Glutamatergic neuron (in vitro differentiated cells): ENCODE results near the gene SPSB2. TPM values are rescaled to one million over a fixed set of nuclear protein-coding genes. Genes with fewer than 3 reads are reported as not detected.

Experiments
- DNase-seq: peaks from one replicate; pipeline ENCODE4 v3.0.0; 2022
- H3K27ac Mint-ChIP-seq: one replicate; pipeline ENCODE4 v1.8.0; 2020; ENCODE audit warnings: mild to moderate bottlenecking, mixed read lengths, inconsistent platforms; ENCODE audit not compliant: unreplicated experiment
- H3K27me3 Mint-ChIP-seq: one replicate; pipeline ENCODE4 v1.8.0; 2020; ENCODE audit warnings: mild to moderate bottlenecking, moderate library complexity, mixed read lengths, inconsistent platforms; ENCODE audit not compliant: unreplicated experiment
- H3K36me3 Mint-ChIP-seq: one replicate; pipeline ENCODE4 v1.8.0; 2020; ENCODE audit warnings: mild to moderate bottlenecking, mixed read lengths, inconsistent platforms; ENCODE audit not compliant: unreplicated experiment
- H3K4me1 Mint-ChIP-seq: one replicate; pipeline ENCODE4 v1.8.0; 2020; ENCODE audit warnings: mild to moderate bottlenecking, low read depth, mixed read lengths, inconsistent platforms; ENCODE audit not compliant: unreplicated experiment
- H3K4me3 Mint-ChIP-seq: one replicate; pipeline ENCODE4 v1.8.0; 2020; ENCODE audit warnings: mild to moderate bottlenecking, mixed read lengths, inconsistent platforms; ENCODE audit not compliant: unreplicated experiment
- H3K9me3 Mint-ChIP-seq: one replicate; pipeline ENCODE4 v1.8.0; 2020; ENCODE audit warnings: mild to moderate bottlenecking, moderate library complexity, mixed read lengths, inconsistent platforms; ENCODE audit not compliant: unreplicated experiment
- total RNA-seq: library from RNA; stranded (reverse); fragmentation: NEBNext Ultra II Directional; extraction: Animal tissue kit (Norgen Biotek cat#: 25700); gene quantifications from one replicate; pipeline ENCODE4 v1.2.1, GENCODE V29; 2021; ENCODE audit not compliant: unreplicated experiment
- TF ChIP-seq, protein P1 (sequence below): fragments of 200-600 bp; sonication (generic); IDR thresholded peaks from one replicate; pipeline ENCODE4 v1.5.0; 2021; ENCODE audit not compliant: partially characterized antibody, unreplicated experiment

The SPSB2 gene
- total RNA-seq, 1 donor from 2014 or later, result 4.3 TPM

DNA sequence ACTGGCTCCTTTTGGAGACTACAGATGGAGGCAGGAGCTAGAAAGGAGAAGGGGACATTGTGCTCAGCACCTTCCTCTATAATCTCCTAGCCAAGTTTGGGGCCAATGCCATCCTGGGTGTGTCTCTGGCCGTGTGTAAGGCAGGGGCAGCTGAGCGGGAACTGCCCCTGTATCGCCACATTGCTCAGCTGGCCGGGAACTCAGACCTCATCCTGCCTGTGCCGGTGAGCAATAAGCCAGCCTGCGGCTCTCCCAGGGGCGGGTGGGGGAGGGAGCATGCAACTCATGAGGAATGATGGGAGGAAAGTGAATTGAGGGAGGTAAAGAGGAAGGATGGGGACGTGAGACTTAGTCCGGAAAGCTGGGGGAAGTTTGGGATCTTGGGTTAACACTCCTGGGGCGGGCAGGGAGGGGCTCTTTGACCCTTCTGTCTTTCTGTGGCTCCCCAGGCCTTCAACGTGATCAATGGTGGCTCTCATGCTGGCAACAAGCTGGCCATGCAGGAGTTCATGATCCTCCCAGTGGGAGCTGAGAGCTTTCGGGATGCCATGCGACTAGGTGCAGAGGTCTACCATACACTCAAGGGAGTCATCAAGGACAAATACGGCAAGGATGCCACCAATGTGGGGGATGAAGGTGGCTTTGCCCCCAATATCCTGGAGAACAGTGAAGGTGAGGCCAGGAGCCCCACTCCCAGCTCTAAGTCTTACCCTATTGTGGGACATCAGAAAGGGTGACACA, 44.6 kb upstream of the SPSB2 start:
- Mint-ChIP-seq H3K36me3 (peaks cover 5% of the 10 kb centered on the region), H3K27me3 (peaks cover 18% of the 10 kb centered on the region), H3K4me1 (peaks cover 20% of the 10 kb centered on the region), H3K9me3 (peaks cover 3% of the 10 kb centered on the region), H3K4me3 (no peak overlapping the region), H3K27ac (no peak overlapping the region)
- no peak for DNase-seq
- TF ChIP-seq, protein P1, sequence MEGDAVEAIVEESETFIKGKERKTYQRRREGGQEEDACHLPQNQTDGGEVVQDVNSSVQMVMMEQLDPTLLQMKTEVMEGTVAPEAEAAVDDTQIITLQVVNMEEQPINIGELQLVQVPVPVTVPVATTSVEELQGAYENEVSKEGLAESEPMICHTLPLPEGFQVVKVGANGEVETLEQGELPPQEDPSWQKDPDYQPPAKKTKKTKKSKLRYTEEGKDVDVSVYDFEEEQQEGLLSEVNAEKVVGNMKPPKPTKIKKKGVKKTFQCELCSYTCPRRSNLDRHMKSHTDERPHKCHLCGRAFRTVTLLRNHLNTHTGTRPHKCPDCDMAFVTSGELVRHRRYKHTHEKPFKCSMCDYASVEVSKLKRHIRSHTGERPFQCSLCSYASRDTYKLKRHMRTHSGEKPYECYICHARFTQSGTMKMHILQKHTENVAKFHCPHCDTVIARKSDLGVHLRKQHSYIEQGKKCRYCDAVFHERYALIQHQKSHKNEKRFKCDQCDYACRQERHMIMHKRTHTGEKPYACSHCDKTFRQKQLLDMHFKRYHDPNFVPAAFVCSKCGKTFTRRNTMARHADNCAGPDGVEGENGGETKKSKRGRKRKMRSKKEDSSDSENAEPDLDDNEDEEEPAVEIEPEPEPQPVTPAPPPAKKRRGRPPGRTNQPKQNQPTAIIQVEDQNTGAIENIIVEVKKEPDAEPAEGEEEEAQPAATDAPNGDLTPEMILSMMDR, result no peak

DNA sequence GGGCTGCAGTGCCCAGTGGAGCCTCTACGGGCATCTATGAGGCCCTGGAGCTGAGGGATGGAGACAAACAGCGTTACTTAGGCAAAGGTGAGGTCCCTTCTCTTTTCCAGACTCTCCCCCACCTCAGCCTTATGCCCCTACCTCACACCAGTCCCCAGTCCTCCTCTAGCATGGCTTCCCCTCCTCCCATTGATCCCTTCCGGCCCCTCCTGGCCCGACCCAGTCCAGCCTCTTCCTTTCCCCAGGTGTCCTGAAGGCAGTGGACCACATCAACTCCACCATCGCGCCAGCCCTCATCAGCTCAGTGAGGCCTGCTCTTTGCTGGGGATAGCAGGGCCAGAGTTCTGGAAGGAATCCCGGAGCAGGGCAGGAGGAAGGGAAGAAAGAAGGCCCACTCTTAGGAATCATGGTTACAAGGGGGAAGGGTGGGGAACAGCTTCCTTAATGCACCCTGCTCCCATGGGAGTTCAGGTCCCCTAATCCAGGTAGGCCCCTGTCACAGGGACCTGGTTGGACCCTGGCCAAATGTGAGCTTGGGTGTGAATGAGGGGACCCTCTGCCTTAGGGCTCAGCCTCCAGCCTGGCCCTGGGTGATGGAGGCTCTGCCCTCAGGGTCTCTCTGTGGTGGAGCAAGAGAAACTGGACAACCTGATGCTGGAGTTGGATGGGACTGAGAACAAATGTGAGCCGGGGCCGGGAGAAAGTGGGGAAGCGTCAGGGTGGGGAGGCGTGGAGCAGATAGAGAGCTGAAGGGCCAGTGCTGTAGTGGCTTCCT, 43.5 kb upstream of the SPSB2 start:
- Mint-ChIP-seq H3K27me3 (peaks cover 19% of the 10 kb centered on the region), H3K9me3 (peaks cover 3% of the 10 kb centered on the region), H3K36me3 (peaks cover 4% of the 10 kb centered on the region), H3K4me3 (peak overlapping the region; percentile 52), H3K4me1 (peaks cover 10% of the 10 kb centered on the region), H3K27ac (no peak overlapping the region)
- DNase-seq, result no peak
- TF ChIP-seq, protein P1, result no peak

DNA sequence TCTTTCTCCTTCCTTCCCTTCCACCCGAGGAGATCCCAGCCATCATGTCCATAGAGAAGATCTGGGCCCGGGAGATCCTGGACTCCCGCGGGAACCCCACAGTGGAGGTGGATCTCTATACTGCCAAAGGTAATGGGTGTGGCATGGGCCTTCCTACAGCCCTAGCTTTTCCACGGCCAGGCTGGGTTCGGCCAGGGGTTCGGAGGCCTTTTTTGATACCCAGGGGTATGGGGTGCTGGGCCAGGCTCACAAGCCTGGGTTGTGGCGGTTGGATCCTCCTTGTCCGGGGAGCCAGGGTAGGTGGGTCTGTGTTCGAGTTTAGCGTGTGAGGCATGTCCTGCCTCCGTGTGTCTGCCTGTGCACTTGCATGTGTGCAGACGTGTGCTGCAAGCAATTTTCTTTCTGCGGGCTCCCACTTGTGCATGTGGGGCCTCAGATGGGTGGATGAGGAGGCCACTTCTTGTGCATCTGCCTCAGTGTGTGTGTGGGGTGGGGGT, 42.7 kb upstream of the SPSB2 start:
- TF ChIP-seq, protein P1, result no peak
- Mint-ChIP-seq H3K4me1 (peaks cover 5% of the 10 kb centered on the region), H3K27me3 (peaks cover 21% of the 10 kb centered on the region), H3K4me3 (peak overlapping the region; percentile 52), H3K36me3 (peaks cover 4% of the 10 kb centered on the region), H3K9me3 (peaks cover 6% of the 10 kb centered on the region), H3K27ac (no peak overlapping the region)
- no peak for DNase-seq

DNA sequence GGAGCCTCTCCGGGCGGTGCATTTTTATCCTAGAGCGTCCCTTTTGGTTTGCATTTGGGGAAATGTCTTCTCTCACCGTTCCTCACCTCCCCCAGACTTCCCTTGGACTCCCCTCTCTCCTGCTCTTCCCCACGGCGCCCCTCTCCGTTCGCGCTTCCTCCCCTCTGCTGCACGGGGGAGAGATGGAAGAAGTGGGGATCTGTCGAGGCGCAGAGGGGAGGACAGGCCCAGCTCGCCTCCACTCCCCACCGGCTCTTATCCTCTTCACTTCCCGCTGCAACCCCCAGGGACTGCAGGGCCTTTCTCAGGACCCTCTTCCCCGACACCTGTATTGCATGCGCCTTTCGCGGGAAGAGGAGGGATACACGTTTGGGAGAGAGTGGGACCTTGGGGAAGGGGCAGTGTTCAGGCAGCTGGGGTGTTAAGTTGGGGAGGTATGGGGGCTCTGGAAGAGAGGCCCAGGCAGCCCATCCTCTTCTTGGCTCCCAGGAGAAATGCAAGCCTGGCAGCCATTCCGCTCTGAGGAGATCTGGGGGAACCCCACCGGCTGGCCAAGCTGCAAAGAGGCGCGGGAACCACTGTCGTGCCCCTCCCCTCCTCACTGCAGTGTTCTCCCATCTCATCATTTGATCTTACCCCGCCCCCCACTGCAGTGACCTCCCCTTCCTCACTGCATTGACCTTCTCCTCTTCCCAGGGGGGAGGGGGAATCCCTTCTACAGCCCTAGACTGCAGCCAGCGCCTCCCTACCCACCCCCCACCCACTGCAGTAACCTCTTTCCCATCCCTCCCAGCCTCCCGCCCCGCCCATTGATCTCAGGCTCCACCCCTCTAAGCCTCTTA, 42.1 kb upstream of the SPSB2 start:
- TF ChIP-seq, protein P1, result no peak
- peaks cover 21% of the 10 kb centered on the region for H3K27me3 Mint-ChIP-seq
- peak; percentile 57 for DNase-seq

More for the DNA sequence above, 42.1 kb upstream of the SPSB2 start:
- Mint-ChIP-seq H3K4me1 (peaks cover 5% of the 10 kb centered on the region), H3K4me3 (peak overlapping the region; percentile 96), H3K27ac (peak overlapping the region; percentile 79), H3K36me3 (peaks cover 4% of the 10 kb centered on the region), H3K9me3 (peaks cover 6% of the 10 kb centered on the region)
